ENCODE results near the gene HMG20A. TPM values are rescaled to one million over a fixed set of nuclear protein-coding genes. Genes with fewer than 3 reads are reported as not detected.

HMG20A gene
- polyA plus RNA-seq, 1 donor from 2014 or later = 52.2 TPM

DNA sequence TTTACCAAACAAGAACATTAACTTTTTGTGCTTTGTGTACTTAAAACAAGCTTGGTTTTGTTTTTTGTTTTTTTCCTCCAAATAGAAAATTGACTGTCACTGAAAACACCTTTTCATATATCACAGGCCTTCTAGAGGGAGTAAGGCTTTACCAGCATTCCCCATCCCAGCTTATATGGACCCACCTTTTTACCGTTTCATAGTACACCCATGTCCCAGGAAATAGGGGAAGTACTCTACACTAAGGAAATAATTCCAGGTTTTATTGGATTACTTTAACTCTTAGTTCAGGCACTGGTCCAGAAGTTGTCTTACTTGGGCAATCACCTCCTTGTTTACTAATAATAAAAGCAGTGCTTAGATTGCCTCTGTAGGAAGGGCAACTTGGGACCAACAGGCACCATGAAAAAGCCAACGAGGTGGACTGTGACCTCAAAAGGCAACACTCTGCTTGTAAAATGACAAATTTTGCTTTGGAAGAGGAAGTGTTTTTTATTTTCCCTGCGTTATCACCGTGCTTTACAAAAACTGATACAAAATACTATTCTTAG is 26.2 kb downstream of the HMG20A start:
- Histone ChIP-seq H3K27me3 (ENCODE audit: insufficient read depth, low read depth, low read length) (no peaks in the 10 kb centered on the region), H3K9ac (ENCODE audit: low read length) (no peak overlapping the region), H3K79me2 (replicated peaks; ENCODE audit: insufficient read depth, low read length) (peaks cover 22% of the 10 kb centered on the region), H3K9me3 (ENCODE audit: low read length) (no peaks in the 10 kb centered on the region), H4K20me1 (ENCODE audit: insufficient read depth) (no peaks in the 10 kb centered on the region), H3K9me2 (ENCODE audit: insufficient read depth, low read length) (no peaks in the 10 kb centered on the region), H3K4me3 (ENCODE audit: low read length) (no peak overlapping the region), H3F3A (ENCODE audit: insufficient read depth, low read length, poor library complexity, severe bottlenecking) (no peaks in the 10 kb centered on the region), H3K27ac (ENCODE audit: low read length) (no peak overlapping the region), H3K36me3 (ENCODE audit: insufficient read depth, low read length) (no peaks in the 10 kb centered on the region), H3K4me2 (ENCODE audit: low read length) (no peak overlapping the region), H2AFZ (ENCODE audit: low read depth, low read length) (no peak overlapping the region)
- TF ChIP-seq, protein P1, sequence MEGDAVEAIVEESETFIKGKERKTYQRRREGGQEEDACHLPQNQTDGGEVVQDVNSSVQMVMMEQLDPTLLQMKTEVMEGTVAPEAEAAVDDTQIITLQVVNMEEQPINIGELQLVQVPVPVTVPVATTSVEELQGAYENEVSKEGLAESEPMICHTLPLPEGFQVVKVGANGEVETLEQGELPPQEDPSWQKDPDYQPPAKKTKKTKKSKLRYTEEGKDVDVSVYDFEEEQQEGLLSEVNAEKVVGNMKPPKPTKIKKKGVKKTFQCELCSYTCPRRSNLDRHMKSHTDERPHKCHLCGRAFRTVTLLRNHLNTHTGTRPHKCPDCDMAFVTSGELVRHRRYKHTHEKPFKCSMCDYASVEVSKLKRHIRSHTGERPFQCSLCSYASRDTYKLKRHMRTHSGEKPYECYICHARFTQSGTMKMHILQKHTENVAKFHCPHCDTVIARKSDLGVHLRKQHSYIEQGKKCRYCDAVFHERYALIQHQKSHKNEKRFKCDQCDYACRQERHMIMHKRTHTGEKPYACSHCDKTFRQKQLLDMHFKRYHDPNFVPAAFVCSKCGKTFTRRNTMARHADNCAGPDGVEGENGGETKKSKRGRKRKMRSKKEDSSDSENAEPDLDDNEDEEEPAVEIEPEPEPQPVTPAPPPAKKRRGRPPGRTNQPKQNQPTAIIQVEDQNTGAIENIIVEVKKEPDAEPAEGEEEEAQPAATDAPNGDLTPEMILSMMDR (IDR thresholded peaks at IDR 0.05; ENCODE audit: poor library complexity, severe bottlenecking) = no peak
- TF ChIP-seq TAF1 (IDR thresholded peaks at IDR 0.05; ENCODE audit: low read depth) (no peak), RAD21 (conservative IDR thresholded peaks at IDR 0.05) (no peak), EZH2 (IDR thresholded peaks at IDR 0.05; ENCODE audit: borderline replicate concordance, insufficient read depth, low read length, poor library complexity, severe bottlenecking) (no peak), POLR2AphosphoS5 (IDR thresholded peaks at IDR 0.05) (no peak), EP300 (conservative IDR thresholded peaks at IDR 0.05; ENCODE audit: poor library complexity, severe bottlenecking) (no peak), MXI1 (conservative IDR thresholded peaks at IDR 0.05; ENCODE audit: poor library complexity, severe bottlenecking) (no peak)

DNA sequence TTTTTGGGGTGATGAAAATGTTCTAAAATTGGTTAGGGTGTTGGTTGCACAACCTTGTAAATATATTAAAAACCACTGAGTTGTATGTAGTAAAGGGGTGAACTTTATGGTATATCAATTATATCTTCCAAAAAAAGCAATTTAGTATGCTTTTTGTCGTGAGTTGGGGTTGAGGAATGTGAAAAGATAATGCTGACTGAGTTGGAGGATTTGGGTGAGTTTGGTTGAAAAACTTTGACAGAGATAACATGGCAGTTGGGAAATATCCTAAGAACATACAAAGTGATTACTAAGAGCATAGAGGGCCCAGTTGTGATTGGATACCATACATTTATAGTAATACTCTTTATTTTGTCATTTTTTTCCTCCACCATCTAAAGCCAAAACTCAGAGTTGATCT is 33.6 kb downstream of the HMG20A start:
- peaks cover 5% of the 10 kb centered on the region for H3F3A ChIP-seq (ENCODE audit: insufficient read depth, low read length, poor library complexity, severe bottlenecking)
- peaks cover under 1% of the 10 kb centered on the region for H3K79me2 ChIP-seq (replicated peaks; ENCODE audit: insufficient read depth, low read length)
- H3K9ac ChIP-seq (ENCODE audit: low read length) = no peak overlapping the region
- H3K27me3 ChIP-seq (ENCODE audit: insufficient read depth, low read depth, low read length) = no peaks in the 10 kb centered on the region
- TF ChIP-seq RAD21 (conservative IDR thresholded peaks at IDR 0.05) = no peak
- H3K27ac ChIP-seq (ENCODE audit: low read length) = no peak overlapping the region
- H3K4me2 ChIP-seq (ENCODE audit: low read length) = no peak overlapping the region
- no peak overlapping the region for H3K4me3 ChIP-seq (ENCODE audit: low read length)
- H3K9me2 ChIP-seq (ENCODE audit: insufficient read depth, low read length) = no peaks in the 10 kb centered on the region
- no peaks in the 10 kb centered on the region for H3K36me3 ChIP-seq (ENCODE audit: insufficient read depth, low read length)
- no peaks in the 10 kb centered on the region for H3K9me3 ChIP-seq (ENCODE audit: low read length)
- H2AFZ ChIP-seq (ENCODE audit: low read depth, low read length) = no peak overlapping the region
- H4K20me1 ChIP-seq (ENCODE audit: insufficient read depth) = no peaks in the 10 kb centered on the region

DNA sequence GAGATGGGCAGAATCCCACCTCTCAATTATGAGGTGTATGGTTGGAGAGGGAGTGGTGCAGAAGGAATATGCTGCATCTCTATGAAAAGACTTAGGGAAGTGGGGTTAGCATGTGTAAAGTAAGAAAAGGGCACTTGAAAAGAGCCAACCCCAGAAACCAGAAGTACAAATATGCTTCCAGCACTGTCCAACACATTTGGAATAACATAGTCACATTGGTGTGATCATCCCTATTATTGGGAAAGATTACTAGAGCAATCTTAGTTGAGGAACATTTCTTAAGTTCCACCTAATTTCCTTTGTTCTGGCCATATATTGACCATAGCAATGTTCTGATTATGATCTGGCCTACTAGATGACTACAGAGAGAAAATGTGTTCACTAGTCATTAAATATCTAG is 34.3 kb downstream of the HMG20A start:
- Histone ChIP-seq H3K79me2 (replicated peaks; ENCODE audit: insufficient read depth, low read length) (no peaks in the 10 kb centered on the region), H3K9ac (ENCODE audit: low read length) (no peak overlapping the region), H3K9me3 (ENCODE audit: low read length) (no peaks in the 10 kb centered on the region), H3K9me2 (ENCODE audit: insufficient read depth, low read length) (no peaks in the 10 kb centered on the region), H4K20me1 (ENCODE audit: insufficient read depth) (no peaks in the 10 kb centered on the region), H3F3A (ENCODE audit: insufficient read depth, low read length, poor library complexity, severe bottlenecking) (peaks cover 5% of the 10 kb centered on the region), H2AFZ (ENCODE audit: low read depth, low read length) (no peak overlapping the region), H3K36me3 (ENCODE audit: insufficient read depth, low read length) (peaks cover 6% of the 10 kb centered on the region), H3K4me3 (ENCODE audit: low read length) (no peak overlapping the region), H3K4me2 (ENCODE audit: low read length) (no peak overlapping the region), H3K27me3 (ENCODE audit: insufficient read depth, low read depth, low read length) (no peaks in the 10 kb centered on the region), H3K27ac (ENCODE audit: low read length) (no peak overlapping the region)
- no peak for TF ChIP-seq SMC3 (conservative IDR thresholded peaks at IDR 0.05; ENCODE audit: poor library complexity)
- TF ChIP-seq, protein P2, sequence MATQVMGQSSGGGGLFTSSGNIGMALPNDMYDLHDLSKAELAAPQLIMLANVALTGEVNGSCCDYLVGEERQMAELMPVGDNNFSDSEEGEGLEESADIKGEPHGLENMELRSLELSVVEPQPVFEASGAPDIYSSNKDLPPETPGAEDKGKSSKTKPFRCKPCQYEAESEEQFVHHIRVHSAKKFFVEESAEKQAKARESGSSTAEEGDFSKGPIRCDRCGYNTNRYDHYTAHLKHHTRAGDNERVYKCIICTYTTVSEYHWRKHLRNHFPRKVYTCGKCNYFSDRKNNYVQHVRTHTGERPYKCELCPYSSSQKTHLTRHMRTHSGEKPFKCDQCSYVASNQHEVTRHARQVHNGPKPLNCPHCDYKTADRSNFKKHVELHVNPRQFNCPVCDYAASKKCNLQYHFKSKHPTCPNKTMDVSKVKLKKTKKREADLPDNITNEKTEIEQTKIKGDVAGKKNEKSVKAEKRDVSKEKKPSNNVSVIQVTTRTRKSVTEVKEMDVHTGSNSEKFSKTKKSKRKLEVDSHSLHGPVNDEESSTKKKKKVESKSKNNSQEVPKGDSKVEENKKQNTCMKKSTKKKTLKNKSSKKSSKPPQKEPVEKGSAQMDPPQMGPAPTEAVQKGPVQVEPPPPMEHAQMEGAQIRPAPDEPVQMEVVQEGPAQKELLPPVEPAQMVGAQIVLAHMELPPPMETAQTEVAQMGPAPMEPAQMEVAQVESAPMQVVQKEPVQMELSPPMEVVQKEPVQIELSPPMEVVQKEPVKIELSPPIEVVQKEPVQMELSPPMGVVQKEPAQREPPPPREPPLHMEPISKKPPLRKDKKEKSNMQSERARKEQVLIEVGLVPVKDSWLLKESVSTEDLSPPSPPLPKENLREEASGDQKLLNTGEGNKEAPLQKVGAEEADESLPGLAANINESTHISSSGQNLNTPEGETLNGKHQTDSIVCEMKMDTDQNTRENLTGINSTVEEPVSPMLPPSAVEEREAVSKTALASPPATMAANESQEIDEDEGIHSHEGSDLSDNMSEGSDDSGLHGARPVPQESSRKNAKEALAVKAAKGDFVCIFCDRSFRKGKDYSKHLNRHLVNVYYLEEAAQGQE (IDR thresholded peaks at IDR 0.05; ENCODE audit: borderline replicate concordance) = no peak
- TF ChIP-seq, protein P1 (IDR thresholded peaks at IDR 0.05; ENCODE audit: poor library complexity, severe bottlenecking) = no peak
- TF ChIP-seq EP300 (conservative IDR thresholded peaks at IDR 0.05; ENCODE audit: poor library complexity, severe bottlenecking) = no peak
- TF ChIP-seq POLR2AphosphoS5 (IDR thresholded peaks at IDR 0.05) = no peak
